KMS-11 (cell line): Measurements from ENCODE around the gene CSTB.

Experiments used
- H2AFZ ChIP-seq: fragments of 200-600 bp; sonication (generic); 2 replicates; pipeline ENCODE4 v1.6.1; 2016; ENCODE audit warnings: antibody characterized with exemption, mixed run types, low read depth
- H3K27ac ChIP-seq: fragments of 200-600 bp; sonication (generic); 2 replicates; pipeline ENCODE4 v1.6.1; 2016; ENCODE audit warnings: mild to moderate bottlenecking, mixed run types
- H3K27me3 ChIP-seq: fragments of 200-600 bp; sonication (generic); 2 replicates; pipeline ENCODE4 v1.6.1; 2017; ENCODE audit warnings: mild to moderate bottlenecking, low read depth, mixed run types, moderate library complexity; ENCODE audit not compliant: insufficient read depth
- H3K36me3 ChIP-seq: fragments of 200-600 bp; sonication (generic); 2 replicates; pipeline ENCODE4 v1.6.1; 2017; ENCODE audit warnings: mild to moderate bottlenecking, mixed run types; ENCODE audit not compliant: insufficient read depth
- H3K4me1 ChIP-seq: fragments of 200-600 bp; sonication (generic); 2 replicates; pipeline ENCODE4 v1.6.1; 2016; ENCODE audit warnings: mild to moderate bottlenecking, low read depth, mixed run types; ENCODE audit not compliant: poor library complexity, severe bottlenecking
- H3K4me2 ChIP-seq: fragments of 200-600 bp; sonication (generic); 2 replicates; pipeline ENCODE4 v1.7.0; 2016; ENCODE audit warnings: mild to moderate bottlenecking, mixed run types
- H3K4me3 ChIP-seq: fragments of 200-600 bp; sonication (generic); IDR thresholded peaks from 2 replicates; pipeline ENCODE4 v1.6.1; 2017; ENCODE audit warnings: low read depth, low read length, mixed read lengths; ENCODE audit not compliant: insufficient read depth
- H3K79me2 ChIP-seq: fragments of 200-600 bp; sonication (generic); 2 replicates; pipeline ENCODE4 v1.6.1; 2016; ENCODE audit warnings: low read depth, mixed run types; ENCODE audit not compliant: insufficient read depth
- H3K9ac ChIP-seq: fragments of 200-600 bp; sonication (generic); 2 replicates; pipeline ENCODE4 v1.6.1; 2016; ENCODE audit warnings: mild to moderate bottlenecking, mixed run types
- H4K20me1 ChIP-seq: fragments of 200-600 bp; sonication (generic); 2 replicates; pipeline ENCODE4 v1.6.1; 2016; ENCODE audit warnings: mild to moderate bottlenecking, mixed run types; ENCODE audit not compliant: insufficient read depth
- TF ChIP-seq, protein P1 (sequence below): fragments of 200-600 bp; sonication (generic); conservative IDR thresholded peaks from 2 replicates; pipeline ENCODE4 v1.6.1; 2017; ENCODE audit warnings: low read depth, mild to moderate bottlenecking, antibody characterized with exemption, low read length, moderate library complexity, mixed read lengths

CSTB gene

DNA sequence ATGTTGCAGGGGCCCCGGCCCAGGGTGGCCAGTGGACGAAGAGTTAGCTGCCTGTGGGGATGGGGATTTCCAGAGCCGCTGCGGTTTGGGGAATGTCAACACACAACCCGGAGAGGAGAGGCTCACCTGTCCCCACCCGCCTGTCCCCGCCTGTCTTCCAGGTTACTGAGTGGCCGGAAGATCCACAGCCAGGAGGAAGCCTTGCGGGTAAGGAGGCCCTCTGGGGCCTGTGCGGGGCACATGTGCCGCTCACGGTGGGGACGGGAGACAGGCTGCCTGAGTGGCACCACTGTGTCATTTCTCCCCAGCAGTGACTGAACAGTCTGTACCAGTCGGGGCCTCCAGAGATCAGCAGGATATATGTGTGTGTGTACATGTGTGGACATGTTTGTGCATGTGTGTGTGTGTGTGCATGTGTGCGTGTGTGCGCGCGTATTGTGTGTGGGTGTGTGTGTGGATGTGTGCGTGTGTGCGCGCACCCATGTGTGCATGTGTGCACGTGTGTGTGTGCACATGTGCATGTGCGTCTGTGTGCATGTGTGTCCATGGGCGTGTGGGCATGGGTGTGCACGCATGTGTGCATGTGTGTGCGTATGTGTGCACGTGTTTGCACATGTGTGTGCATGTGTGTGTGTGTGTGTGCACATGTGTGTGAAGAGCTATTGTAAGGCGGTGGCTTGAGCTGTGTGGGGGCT, 25.6 kb downstream of the CSTB start:
- Histone ChIP-seq H3K36me3 (peaks cover 5% of the 10 kb centered on the region; the same call in 1 of the 2 replicates), H3K9ac (no peak overlapping the region), H3K27me3 (no peaks in the 10 kb centered on the region), H3K27ac (no peak overlapping the region), H3K4me1 (no peaks in the 10 kb centered on the region), H2AFZ (no peak overlapping the region), H4K20me1 (no peaks in the 10 kb centered on the region), H3K79me2 (no peaks in the 10 kb centered on the region), H3K4me3 (no peak overlapping the region), H3K4me2 (no peak overlapping the region)
- TF ChIP-seq, protein P1, sequence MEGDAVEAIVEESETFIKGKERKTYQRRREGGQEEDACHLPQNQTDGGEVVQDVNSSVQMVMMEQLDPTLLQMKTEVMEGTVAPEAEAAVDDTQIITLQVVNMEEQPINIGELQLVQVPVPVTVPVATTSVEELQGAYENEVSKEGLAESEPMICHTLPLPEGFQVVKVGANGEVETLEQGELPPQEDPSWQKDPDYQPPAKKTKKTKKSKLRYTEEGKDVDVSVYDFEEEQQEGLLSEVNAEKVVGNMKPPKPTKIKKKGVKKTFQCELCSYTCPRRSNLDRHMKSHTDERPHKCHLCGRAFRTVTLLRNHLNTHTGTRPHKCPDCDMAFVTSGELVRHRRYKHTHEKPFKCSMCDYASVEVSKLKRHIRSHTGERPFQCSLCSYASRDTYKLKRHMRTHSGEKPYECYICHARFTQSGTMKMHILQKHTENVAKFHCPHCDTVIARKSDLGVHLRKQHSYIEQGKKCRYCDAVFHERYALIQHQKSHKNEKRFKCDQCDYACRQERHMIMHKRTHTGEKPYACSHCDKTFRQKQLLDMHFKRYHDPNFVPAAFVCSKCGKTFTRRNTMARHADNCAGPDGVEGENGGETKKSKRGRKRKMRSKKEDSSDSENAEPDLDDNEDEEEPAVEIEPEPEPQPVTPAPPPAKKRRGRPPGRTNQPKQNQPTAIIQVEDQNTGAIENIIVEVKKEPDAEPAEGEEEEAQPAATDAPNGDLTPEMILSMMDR, result no peak

DNA sequence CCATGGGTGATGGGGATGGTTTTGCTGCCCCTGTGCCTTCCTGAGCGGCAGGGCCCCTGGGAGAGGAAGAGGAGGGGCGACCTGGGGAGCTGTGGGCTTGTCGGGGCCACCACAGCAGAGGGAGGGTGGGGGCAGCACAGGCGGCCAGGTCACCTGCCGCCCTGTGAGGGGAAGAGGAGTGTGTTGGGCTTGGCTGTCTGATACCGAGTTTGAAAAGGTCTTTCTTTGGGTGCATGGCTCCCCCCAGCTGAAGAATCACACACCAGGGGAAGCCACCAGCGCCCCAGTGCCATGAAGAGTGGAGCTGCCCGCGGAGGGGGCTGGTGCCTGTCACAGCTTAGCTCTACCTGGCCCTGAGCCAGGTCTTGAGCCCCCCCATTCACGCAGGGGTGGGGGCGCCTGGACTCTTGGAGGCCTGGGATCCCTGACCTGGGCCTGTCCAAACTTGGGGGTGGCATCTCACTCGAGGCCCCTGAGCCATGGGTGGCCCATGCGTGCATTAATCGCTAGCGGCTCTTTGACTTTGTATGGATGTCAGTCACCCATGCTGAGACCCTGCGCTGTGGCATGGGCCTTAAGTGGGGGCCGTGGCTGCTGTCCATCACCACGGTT, 26.4 kb downstream of the CSTB start:
- TF ChIP-seq, protein P1, result no peak
- no peak overlapping the region for H3K9ac ChIP-seq
- no peak overlapping the region for H3K27ac ChIP-seq
- H2AFZ ChIP-seq, result no peak overlapping the region
- H3K4me1 ChIP-seq, result no peaks in the 10 kb centered on the region
- H3K4me3 ChIP-seq, result no peak overlapping the region
- no peaks in the 10 kb centered on the region for H3K79me2 ChIP-seq
- no peaks in the 10 kb centered on the region for H4K20me1 ChIP-seq
- H3K36me3 ChIP-seq, result peaks cover 5% of the 10 kb centered on the region; the same call in 1 of the 2 replicates
- no peak overlapping the region for H3K4me2 ChIP-seq
- H3K27me3 ChIP-seq, result no peaks in the 10 kb centered on the region

DNA sequence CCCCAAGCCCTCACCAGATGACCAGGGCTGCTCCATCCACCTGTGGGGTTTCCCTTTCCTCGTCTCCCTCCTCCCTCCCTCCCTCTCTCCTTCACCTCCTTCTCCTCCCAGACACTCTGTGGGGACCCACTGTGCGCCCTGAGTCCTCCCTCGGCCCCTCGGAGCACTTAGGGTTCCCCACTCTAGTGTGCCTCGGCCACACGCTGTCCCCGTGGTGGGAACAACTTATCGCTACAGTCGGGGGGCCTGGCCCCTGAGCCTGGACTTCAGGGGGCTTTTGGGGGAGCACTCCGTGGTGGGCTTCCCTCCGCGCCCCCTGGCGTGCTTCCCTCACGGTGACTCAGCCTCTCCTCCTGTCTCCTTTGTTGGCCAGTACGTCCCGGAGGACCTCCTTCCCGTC, 27.5 kb downstream of the CSTB start:
- peaks cover 5% of the 10 kb centered on the region; the same call in 1 of the 2 replicates for H3K36me3 ChIP-seq
- no peak overlapping the region for H3K4me2 ChIP-seq
- no peak overlapping the region for H3K27ac ChIP-seq
- H4K20me1 ChIP-seq, result no peaks in the 10 kb centered on the region
- H2AFZ ChIP-seq, result no peak overlapping the region
- no peaks in the 10 kb centered on the region for H3K27me3 ChIP-seq
- no peak overlapping the region for H3K4me3 ChIP-seq
- TF ChIP-seq, protein P1, result no peak
- no peaks in the 10 kb centered on the region for H3K4me1 ChIP-seq
- H3K9ac ChIP-seq, result no peak overlapping the region
- H3K79me2 ChIP-seq, result no peaks in the 10 kb centered on the region

DNA sequence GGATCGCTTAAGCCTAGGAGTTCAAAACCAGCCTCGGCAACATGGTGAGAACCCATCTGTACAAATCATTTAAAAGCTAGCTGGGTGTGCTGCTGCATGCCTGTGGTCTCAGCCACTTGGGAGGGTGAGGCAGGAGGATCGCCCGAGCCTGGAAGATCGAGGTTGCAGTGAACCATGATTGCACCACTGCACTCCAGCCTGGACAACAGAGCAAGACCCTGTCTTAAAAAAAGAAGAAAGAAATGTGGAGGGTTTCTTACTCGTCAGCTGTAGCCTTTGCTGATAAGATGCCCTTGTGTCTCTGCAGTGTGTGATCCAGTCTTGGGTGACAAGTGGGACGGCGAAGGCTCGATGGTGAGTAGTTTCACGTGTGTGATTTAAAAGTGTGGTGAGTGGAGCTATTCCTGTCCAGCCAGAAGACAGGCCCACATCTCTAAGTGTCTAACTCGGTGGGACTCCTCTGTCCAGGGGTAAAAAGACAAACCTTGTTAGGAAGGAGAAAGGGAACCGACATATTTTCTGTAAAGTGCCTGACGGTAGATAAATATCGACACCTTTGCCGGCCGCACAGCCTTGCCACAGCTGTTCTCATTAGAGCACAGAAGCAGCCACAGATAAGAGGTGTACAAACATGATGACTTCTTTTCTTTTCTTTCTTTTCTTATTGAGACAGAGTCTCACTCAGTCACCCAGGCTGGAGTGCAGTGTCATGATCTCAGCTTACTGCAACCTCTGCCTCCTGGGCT, 30.2 kb downstream of the CSTB start:
- Histone ChIP-seq H2AFZ (no peak overlapping the region), H4K20me1 (no peaks in the 10 kb centered on the region), H3K4me1 (no peaks in the 10 kb centered on the region), H3K27me3 (no peaks in the 10 kb centered on the region), H3K79me2 (no peaks in the 10 kb centered on the region), H3K9ac (no peak overlapping the region), H3K4me2 (no peak overlapping the region), H3K36me3 (peaks cover 5% of the 10 kb centered on the region; the same call in 1 of the 2 replicates), H3K4me3 (no peak overlapping the region), H3K27ac (no peak overlapping the region)
- TF ChIP-seq, protein P1, result no peak
